Dermis microvascular lymphatic vessel endothelial cell (primary cell): Measurements from ENCODE around the gene SPDYE16. TPM values are rescaled to one million over a fixed set of nuclear protein-coding genes. Genes with fewer than 3 reads are reported as not detected.
"Not testable (repeated sequence)": the region's sequence is repeated elsewhere in the genome, so short reads cannot be mapped to it uniquely, and the experiment has no call there.

ENCODE experiments used
- DNase-seq, 2 donors: peaks; one replicate each; pipeline versions ENCODE4 v3.0.0 to v3.0.0-alpha.2; 2010; ENCODE audit warnings: low read depth in 2 of 2
- total RNA-seq: library from RNA; depleted of rRNA; stranded (reverse); fragments of >200 nt; gene quantifications from 2 replicates; pipeline ENCODE4 v1.2.1, GENCODE V29; 2014

Gene SPDYE16
- 0.13 TPM in 1 of 2 replicates, not detected in the other for total RNA-seq

GRCh38 chr7:76543197-76543596, at the start of gene SPDYE16:
SPDYE16 (minus strand) TSS chr7:76543297; CDS start chr7:76541459, 1,838 bp downstream.
- not testable (repeated sequence) for DNase-seq

GRCh38 chr7:76592694-76593093, 49.6 kb upstream of the SPDYE16 start:
- peak in 1 of 2 donors; percentile 3 for DNase-seq

- not testable (repeated sequence) for DNase-seq
These were observed 48.7 kb upstream of the SPDYE16 start for GRCh38 chr7:76591602-76592304.

- not testable (repeated sequence) for DNase-seq
These were observed 47.9 kb upstream of the SPDYE16 start for GRCh38 chr7:76591033-76591432.

GRCh38 chr7:76588586-76588985, 45.5 kb upstream of the SPDYE16 start:
- DNase-seq, result not testable (repeated sequence)

- DNase-seq, result not testable (repeated sequence)
These were observed 43.7 kb upstream of the SPDYE16 start for GRCh38 chr7:76586585-76587315.

GRCh38 chr7:76583636-76584281, 40.7 kb upstream of the SPDYE16 start:
- DNase-seq, result peak in 1 of 2 donors; percentile 86

GRCh38 chr7:76582848-76583631, 39.9 kb upstream of the SPDYE16 start:
- peak; percentile 5 to 88 for DNase-seq

- peak in 1 of 2 donors; percentile 20 for DNase-seq
These were observed 33.0 kb upstream of the SPDYE16 start for GRCh38 chr7:76575919-76576655.

GRCh38 chr7:76575431-76575830, 32.3 kb upstream of the SPDYE16 start:
- DNase-seq, result not testable (repeated sequence)

- DNase-seq, result not testable (repeated sequence)
These were observed 29.2 kb upstream of the SPDYE16 start for GRCh38 chr7:76572296-76572695.

GRCh38 chr7:76570324-76570775, 27.3 kb upstream of the SPDYE16 start:
- DNase-seq, result not testable (repeated sequence)

GRCh38 chr7:76568742-76569141, 25.6 kb upstream of the SPDYE16 start:
- DNase-seq, result peak; percentile 33 to 68

- not testable (repeated sequence) for DNase-seq
These were observed 24.7 kb upstream of the SPDYE16 start for GRCh38 chr7:76567753-76568152.

- not testable (repeated sequence) for DNase-seq
These were observed 24.2 kb upstream of the SPDYE16 start for GRCh38 chr7:76567311-76567710.

- not testable (repeated sequence) for DNase-seq
These were observed 21.9 kb upstream of the SPDYE16 start for GRCh38 chr7:76565001-76565400.

- DNase-seq, result not testable (repeated sequence)
These were observed 18.2 kb upstream of the SPDYE16 start for GRCh38 chr7:76561342-76561741.

GRCh38 chr7:76560157-76560556, 17.1 kb upstream of the SPDYE16 start:
- not testable (repeated sequence) for DNase-seq

GRCh38 chr7:76559685-76560084, 16.6 kb upstream of the SPDYE16 start:
- not testable (repeated sequence) for DNase-seq

GRCh38 chr7:76551992-76552391, 8.9 kb upstream of the SPDYE16 start:
- not testable (repeated sequence) for DNase-seq
